ENCODE data around the gene ANK3. TPM values are rescaled to one million over a fixed set of nuclear protein-coding genes. Genes with fewer than 3 reads are reported as not detected.

ANK3 gene
- total and polyA plus RNA-seq, 2 donors (not counting 1 experiment from before 2014, with no cell fraction given) = 0.50 to 0.79 TPM

GRCh38 chr10:60430836-60431597, 41.3 kb upstream of the ANK3 start:
- no peak overlapping the region for H3K9ac ChIP-seq (ENCODE audit: insufficient read depth, low read length)
- H3K4me3 ChIP-seq (replicated peaks in 1 of 4; ENCODE audit: control extremely low read depth in 1 of 4, insufficient read depth in 1 of 4, low read depth in 3 of 4, low read length in 4 of 4) = no peak overlapping the region
- no peaks in the 10 kb centered on the region for H3K36me3 ChIP-seq (ENCODE audit: control insufficient read depth, insufficient read depth, low read length)
- H2AFZ ChIP-seq (ENCODE audit: low read length) = no peak overlapping the region
- no peaks in the 10 kb centered on the region for H3K79me2 ChIP-seq (ENCODE audit: control insufficient read depth, insufficient read depth, low read length)
- no peak overlapping the region for H3K27ac ChIP-seq (ENCODE audit: insufficient read depth, low read length)
- H3K4me2 ChIP-seq (ENCODE audit: extremely low read depth, insufficient read depth, low read length) = no peak overlapping the region
- TF ChIP-seq EZH2 (IDR thresholded peaks at IDR 0.05; ENCODE audit: low read length, missing control alignments) = no peak
- TF ChIP-seq, protein P1, sequence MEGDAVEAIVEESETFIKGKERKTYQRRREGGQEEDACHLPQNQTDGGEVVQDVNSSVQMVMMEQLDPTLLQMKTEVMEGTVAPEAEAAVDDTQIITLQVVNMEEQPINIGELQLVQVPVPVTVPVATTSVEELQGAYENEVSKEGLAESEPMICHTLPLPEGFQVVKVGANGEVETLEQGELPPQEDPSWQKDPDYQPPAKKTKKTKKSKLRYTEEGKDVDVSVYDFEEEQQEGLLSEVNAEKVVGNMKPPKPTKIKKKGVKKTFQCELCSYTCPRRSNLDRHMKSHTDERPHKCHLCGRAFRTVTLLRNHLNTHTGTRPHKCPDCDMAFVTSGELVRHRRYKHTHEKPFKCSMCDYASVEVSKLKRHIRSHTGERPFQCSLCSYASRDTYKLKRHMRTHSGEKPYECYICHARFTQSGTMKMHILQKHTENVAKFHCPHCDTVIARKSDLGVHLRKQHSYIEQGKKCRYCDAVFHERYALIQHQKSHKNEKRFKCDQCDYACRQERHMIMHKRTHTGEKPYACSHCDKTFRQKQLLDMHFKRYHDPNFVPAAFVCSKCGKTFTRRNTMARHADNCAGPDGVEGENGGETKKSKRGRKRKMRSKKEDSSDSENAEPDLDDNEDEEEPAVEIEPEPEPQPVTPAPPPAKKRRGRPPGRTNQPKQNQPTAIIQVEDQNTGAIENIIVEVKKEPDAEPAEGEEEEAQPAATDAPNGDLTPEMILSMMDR (conservative IDR thresholded peaks at IDR 0.05 in 1 of 2, IDR thresholded peaks at IDR 0.05 in 1 of 2; ENCODE audit: low read depth in 1 of 2, low read length in 2 of 2) = no peak
- H3K4me1 ChIP-seq (ENCODE audit: control insufficient read depth, extremely low read depth, insufficient read depth, low read length) = peaks cover 13% of the 10 kb centered on the region
- no peaks in the 10 kb centered on the region for H3K9me3 ChIP-seq (ENCODE audit: control insufficient read depth, insufficient read depth, low read depth, low read length)
- no peaks in the 10 kb centered on the region for H4K20me1 ChIP-seq (ENCODE audit: control insufficient read depth, extremely low read depth, insufficient read depth, low read length)
- H3K27me3 ChIP-seq (ENCODE audit: control insufficient read depth, insufficient read depth, low read length) = no peaks in the 10 kb centered on the region
- peak; percentile 50 for DNase-seq (ENCODE audit: low read depth in 2 of 2)

GRCh38 chr10:60430017-60430416, 40.3 kb upstream of the ANK3 start:
- Histone ChIP-seq H3K27ac (ENCODE audit: insufficient read depth, low read length) (no peak overlapping the region), H3K27me3 (ENCODE audit: control insufficient read depth, insufficient read depth, low read length) (no peaks in the 10 kb centered on the region), H4K20me1 (ENCODE audit: control insufficient read depth, extremely low read depth, insufficient read depth, low read length) (no peaks in the 10 kb centered on the region), H3K4me2 (ENCODE audit: extremely low read depth, insufficient read depth, low read length) (peak overlapping the region; percentile 19), H3K36me3 (ENCODE audit: control insufficient read depth, insufficient read depth, low read length) (no peaks in the 10 kb centered on the region), H2AFZ (ENCODE audit: low read length) (no peak overlapping the region), H3K9me3 (ENCODE audit: control insufficient read depth, insufficient read depth, low read depth, low read length) (no peaks in the 10 kb centered on the region), H3K79me2 (ENCODE audit: control insufficient read depth, insufficient read depth, low read length) (no peaks in the 10 kb centered on the region), H3K4me1 (ENCODE audit: control insufficient read depth, extremely low read depth, insufficient read depth, low read length) (peaks cover 17% of the 10 kb centered on the region), H3K4me3 (replicated peaks in 1 of 4; ENCODE audit: control extremely low read depth in 1 of 4, insufficient read depth in 1 of 4, low read depth in 3 of 4, low read length in 4 of 4) (no peak overlapping the region), H3K9ac (ENCODE audit: insufficient read depth, low read length) (no peak overlapping the region)
- TF ChIP-seq, protein P1 (conservative IDR thresholded peaks at IDR 0.05 in 1 of 2, IDR thresholded peaks at IDR 0.05 in 1 of 2; ENCODE audit: low read depth in 1 of 2, low read length in 2 of 2) = no peak
- no peak for TF ChIP-seq EZH2 (IDR thresholded peaks at IDR 0.05; ENCODE audit: low read length, missing control alignments)
- DNase-seq (ENCODE audit: low read depth in 2 of 2) = peak; percentile 78 to 94

GRCh38 chr10:60429084-60429849, 39.6 kb upstream of the ANK3 start:
- TF ChIP-seq, protein P1 (conservative IDR thresholded peaks at IDR 0.05 in 1 of 2, IDR thresholded peaks at IDR 0.05 in 1 of 2; ENCODE audit: low read depth in 1 of 2, low read length in 2 of 2) = no peak
- TF ChIP-seq EZH2 (IDR thresholded peaks at IDR 0.05; ENCODE audit: low read length, missing control alignments) = no peak
- Histone ChIP-seq H3K4me3 (replicated peaks in 1 of 4; ENCODE audit: control extremely low read depth in 1 of 4, insufficient read depth in 1 of 4, low read depth in 3 of 4, low read length in 4 of 4) (no peak overlapping the region), H3K4me2 (ENCODE audit: extremely low read depth, insufficient read depth, low read length) (no peak overlapping the region), H2AFZ (ENCODE audit: low read length) (no peak overlapping the region), H4K20me1 (ENCODE audit: control insufficient read depth, extremely low read depth, insufficient read depth, low read length) (no peaks in the 10 kb centered on the region), H3K27ac (ENCODE audit: insufficient read depth, low read length) (no peak overlapping the region), H3K4me1 (ENCODE audit: control insufficient read depth, extremely low read depth, insufficient read depth, low read length) (peaks cover 17% of the 10 kb centered on the region), H3K9me3 (ENCODE audit: control insufficient read depth, insufficient read depth, low read depth, low read length) (no peaks in the 10 kb centered on the region), H3K9ac (ENCODE audit: insufficient read depth, low read length) (no peak overlapping the region), H3K36me3 (ENCODE audit: control insufficient read depth, insufficient read depth, low read length) (no peaks in the 10 kb centered on the region), H3K27me3 (ENCODE audit: control insufficient read depth, insufficient read depth, low read length) (no peaks in the 10 kb centered on the region), H3K79me2 (ENCODE audit: control insufficient read depth, insufficient read depth, low read length) (no peaks in the 10 kb centered on the region)
- DNase-seq (ENCODE audit: low read depth in 2 of 2) = peak; percentile 24 to 82

All from fibroblast of lung (primary cell).